RWPE2 (cell line): ENCODE data around the gene PTPRN2.

Experiments used
- ATAC-seq: fragments of 200-7000 bp; cut with Tn5 transposase; 3 replicates; pipeline ENCODE4 v1.9.1; 2021; ENCODE audit warnings: low read depth
- DNase-seq: peaks from one replicate; pipeline ENCODE4 v3.0.0-alpha.2; 2020; ENCODE audit warnings: low spot score
- H3K27ac ChIP-seq: fragments of 450-650 bp; 2 replicates; pipeline ENCODE4 v1.5.1; 2017; ENCODE audit warnings: mild to moderate bottlenecking; ENCODE audit not compliant: poor library complexity, severe bottlenecking
- H3K27me3 ChIP-seq: fragments of 250-450 bp; sonication (Bioruptor Pico); 2 replicates; pipeline ENCODE4 v1.5.1; 2021; ENCODE audit warnings: mild to moderate bottlenecking, moderate library complexity; ENCODE audit not compliant: insufficient read depth, poor library complexity, severe bottlenecking
- H3K36me3 ChIP-seq: fragments of 250-450 bp; sonication (Bioruptor Pico); 2 replicates; pipeline ENCODE4 v1.5.1; 2020; ENCODE audit warnings: low read depth, mild to moderate bottlenecking, moderate library complexity
- H3K4me1 ChIP-seq: fragments of 250-450 bp; sonication (Bioruptor Pico); 2 replicates; pipeline ENCODE4 v1.5.1; 2021; ENCODE audit warnings: mild to moderate bottlenecking, moderate library complexity; ENCODE audit not compliant: insufficient read depth, poor library complexity, severe bottlenecking
- H3K4me3 ChIP-seq: fragments of 250-450 bp; sonication (Bioruptor Pico); 2 replicates; pipeline ENCODE4 v1.5.1; 2021; ENCODE audit warnings: mild to moderate bottlenecking, moderate library complexity; ENCODE audit not compliant: severe bottlenecking
- H3K9me3 ChIP-seq: fragments of 250-450 bp; sonication (Bioruptor Pico); 2 replicates; pipeline ENCODE4 v1.5.1; 2021; ENCODE audit warnings: mild to moderate bottlenecking, moderate library complexity; ENCODE audit not compliant: severe bottlenecking
- TF ChIP-seq, protein P1 (sequence below): fragments of 450-650 bp; IDR thresholded peaks from one replicate; pipeline ENCODE4 v1.5.1; 2017; ENCODE audit warnings: mild to moderate bottlenecking, moderate library complexity; ENCODE audit not compliant: poor library complexity, severe bottlenecking

The PTPRN2 gene

DNA sequence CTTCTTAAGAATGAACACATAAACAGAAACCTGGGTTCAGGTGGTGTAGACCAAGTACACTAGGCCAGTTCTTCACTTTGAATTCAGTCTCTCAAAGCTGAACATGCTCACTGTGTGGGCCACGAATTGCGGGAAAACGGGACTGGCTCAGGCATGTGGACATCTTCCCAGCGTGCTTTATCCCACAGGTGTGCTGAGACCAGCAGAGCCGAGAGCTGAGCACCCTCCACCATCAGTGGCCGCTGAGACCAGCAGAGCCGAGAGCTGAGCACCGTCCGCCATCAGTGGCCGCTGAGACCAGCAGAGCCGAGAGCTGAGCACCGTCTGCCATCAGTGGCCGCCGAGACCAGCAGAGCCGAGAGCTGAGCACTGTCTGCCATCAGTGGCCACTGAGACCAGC is 985.5 kb downstream of the PTPRN2 start:
- H3K36me3 ChIP-seq: no peaks in the 10 kb centered on the region
- no peaks in the 10 kb centered on the region for H3K9me3 ChIP-seq
- H3K27ac ChIP-seq: no peak overlapping the region
- no peaks in the 10 kb centered on the region for H3K27me3 ChIP-seq
- ATAC-seq (no peak), DNase-seq (no peak)
- TF ChIP-seq, protein P1, sequence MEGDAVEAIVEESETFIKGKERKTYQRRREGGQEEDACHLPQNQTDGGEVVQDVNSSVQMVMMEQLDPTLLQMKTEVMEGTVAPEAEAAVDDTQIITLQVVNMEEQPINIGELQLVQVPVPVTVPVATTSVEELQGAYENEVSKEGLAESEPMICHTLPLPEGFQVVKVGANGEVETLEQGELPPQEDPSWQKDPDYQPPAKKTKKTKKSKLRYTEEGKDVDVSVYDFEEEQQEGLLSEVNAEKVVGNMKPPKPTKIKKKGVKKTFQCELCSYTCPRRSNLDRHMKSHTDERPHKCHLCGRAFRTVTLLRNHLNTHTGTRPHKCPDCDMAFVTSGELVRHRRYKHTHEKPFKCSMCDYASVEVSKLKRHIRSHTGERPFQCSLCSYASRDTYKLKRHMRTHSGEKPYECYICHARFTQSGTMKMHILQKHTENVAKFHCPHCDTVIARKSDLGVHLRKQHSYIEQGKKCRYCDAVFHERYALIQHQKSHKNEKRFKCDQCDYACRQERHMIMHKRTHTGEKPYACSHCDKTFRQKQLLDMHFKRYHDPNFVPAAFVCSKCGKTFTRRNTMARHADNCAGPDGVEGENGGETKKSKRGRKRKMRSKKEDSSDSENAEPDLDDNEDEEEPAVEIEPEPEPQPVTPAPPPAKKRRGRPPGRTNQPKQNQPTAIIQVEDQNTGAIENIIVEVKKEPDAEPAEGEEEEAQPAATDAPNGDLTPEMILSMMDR: no peak
- H3K4me1 ChIP-seq: no peaks in the 10 kb centered on the region
- no peak overlapping the region for H3K4me3 ChIP-seq

GRCh38 chr7:157601530-157601929 is 986.1 kb downstream of the PTPRN2 start:
- H3K4me3 ChIP-seq: no peak overlapping the region
- no peaks in the 10 kb centered on the region for H3K27me3 ChIP-seq
- no peak for DNase-seq
- H3K36me3 ChIP-seq: no peaks in the 10 kb centered on the region
- H3K27ac ChIP-seq: no peak overlapping the region
- H3K9me3 ChIP-seq: no peaks in the 10 kb centered on the region
- no peak for ATAC-seq
- TF ChIP-seq, protein P1: no peak
- no peaks in the 10 kb centered on the region for H3K4me1 ChIP-seq

- no peaks in the 10 kb centered on the region for H3K27me3 ChIP-seq
- no peak overlapping the region for H3K4me3 ChIP-seq
- H3K9me3 ChIP-seq: no peaks in the 10 kb centered on the region
- TF ChIP-seq, protein P1: no peak
- DNase-seq: no peak
- H3K27ac ChIP-seq: no peak overlapping the region
- H3K4me1 ChIP-seq: no peaks in the 10 kb centered on the region
- H3K36me3 ChIP-seq: no peaks in the 10 kb centered on the region
- no peak for ATAC-seq
These were observed 988.1 kb downstream of the PTPRN2 start for GRCh38 chr7:157599491-157599890.

GRCh38 chr7:157597562-157597961 is 990.1 kb downstream of the PTPRN2 start:
- Histone ChIP-seq H3K27me3 (no peaks in the 10 kb centered on the region), H3K4me3 (no peak overlapping the region), H3K4me1 (no peaks in the 10 kb centered on the region), H3K27ac (no peak overlapping the region), H3K36me3 (no peaks in the 10 kb centered on the region), H3K9me3 (no peaks in the 10 kb centered on the region)
- ATAC-seq: no peak
- TF ChIP-seq, protein P1: no peak
- peak; percentile 8 for DNase-seq

DNA sequence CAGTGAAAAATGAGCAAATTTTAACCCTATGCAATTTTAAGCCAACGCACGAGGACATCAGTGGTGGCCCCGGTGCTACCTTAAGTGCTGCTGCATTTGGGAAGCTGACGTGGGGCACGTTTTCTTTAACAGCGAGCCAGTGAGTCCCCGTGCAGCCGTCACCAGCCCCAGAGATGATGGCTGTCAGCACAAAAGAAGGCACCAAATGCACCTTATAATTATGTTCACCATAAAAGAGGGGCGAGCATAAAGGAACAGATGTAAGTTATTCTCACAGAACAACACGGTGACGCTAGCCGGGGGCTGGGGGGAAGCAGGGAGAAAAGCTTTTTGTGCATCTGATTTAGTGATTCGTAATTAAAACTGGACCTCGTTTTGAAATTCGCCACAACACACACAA is 990.7 kb downstream of the PTPRN2 start:
- no peaks in the 10 kb centered on the region for H3K36me3 ChIP-seq
- DNase-seq: peak; percentile 16
- no peaks in the 10 kb centered on the region for H3K4me1 ChIP-seq
- no peaks in the 10 kb centered on the region for H3K9me3 ChIP-seq
- no peaks in the 10 kb centered on the region for H3K27me3 ChIP-seq
- ATAC-seq: no peak
- no peak overlapping the region for H3K27ac ChIP-seq
- TF ChIP-seq, protein P1: no peak
- H3K4me3 ChIP-seq: no peak overlapping the region
